K562 (cell line): ENCODE data around the gene LRRC1.

Experiments used
- CBX5 ChIP-seq: IDR thresholded peaks from 2 replicates; pipeline ENCODE4 v1.6.1; 2014; ENCODE audit warnings: low read depth, borderline replicate concordance
- DPF2 ChIP-seq: fragments of 450-650 bp; IDR thresholded peaks from 2 replicates; pipeline ENCODE4 v1.6.1; 2016
- GTF2F1 ChIP-seq: IDR thresholded peaks from 2 replicates; pipeline ENCODE4 v1.6.1; 2011; ENCODE audit warnings: low read depth, low read length, improper control_type of control experiment
- JUND ChIP-seq, 2 experiments: IDR thresholded peaks; 2 replicates in 1 of 2; 3 replicates in 1 of 2; pipeline ENCODE4 v1.6.1; 2011; ENCODE audit warnings: borderline replicate concordance in 2 of 2, low read depth in 2 of 2, low read length in 2 of 2, improper control_type of control experiment in 1 of 2, missing biosample characterization in 1 of 2, missing genetic modification characterization in 1 of 2, missing genetic modification reagents in 1 of 2
- POLR2A ChIP-seq: fragments of 450-650 bp; conservative IDR thresholded peaks from 2 replicates; pipeline ENCODE4 v1.6.1; 2016
- PRPF4 ChIP-seq: fragments of 200-400 bp; formaldehyde crosslinking; IDR thresholded peaks from one replicate; pipeline ENCODE4 v1.6.1; 2017; ENCODE audit warnings: low read length, low read depth, mild to moderate bottlenecking; ENCODE audit not compliant: insufficient read depth, poor library complexity, severe bottlenecking
- PTBP1 ChIP-seq: fragments of 200-400 bp; formaldehyde crosslinking; IDR thresholded peaks from 2 replicates; pipeline ENCODE4 v1.6.1; 2017; ENCODE audit warnings: low read depth, low read length
- TEAD2 ChIP-seq: fragments of 450-650 bp; IDR thresholded peaks from 2 replicates; pipeline ENCODE4 v1.6.1; 2016; ENCODE audit warnings: missing genetic modification characterization, control low read depth, missing compliant biosample characterization
- TF ChIP-seq, protein P1 (sequence below): fragments of 250-450 bp; sonication (Bioruptor Pico); IDR thresholded peaks from 2 replicates; pipeline ENCODE4 v1.4.0; 2020; ENCODE audit warnings: mild to moderate bottlenecking, moderate library complexity
- TF ChIP-seq, protein P2 (sequence below), 2 experiments: fragments of 200-800 bp in 1 of 2; sonication (Bioruptor generic) in 1 of 2; sonication (generic) in 1 of 2; formaldehyde crosslinking in 1 of 2; IDR thresholded peaks in 1 of 2; conservative IDR thresholded peaks in 1 of 2; 2 replicates each; pipeline versions ENCODE4 v1.5.0 to v1.6.1; 2016 to 2020; ENCODE audit warnings: missing compliant biosample characterization in 1 of 2, missing genetic modification characterization in 1 of 2, missing genetic modification reagents in 1 of 2
- TF ChIP-seq, protein P3 (sequence below), 3 experiments: IDR thresholded peaks in 2 of 3; conservative IDR thresholded peaks in 1 of 3; 2 replicates each; pipeline ENCODE4 v1.5.1; 2011 to 2012; ENCODE audit warnings: low read length in 3 of 3, mild to moderate bottlenecking in 3 of 3, control low read depth in 2 of 3, improper control_type of control experiment in 1 of 3, inconsistent platforms in 1 of 3, low read depth in 1 of 3, mixed read lengths in 1 of 3, moderate library complexity in 1 of 3; ENCODE audit not compliant: insufficient read depth in 2 of 3
- TF ChIP-seq, protein P4 (sequence below), 2 experiments: fragments of 450-650 bp; formaldehyde crosslinking in 1 of 2; IDR thresholded peaks; 2 replicates each; pipeline versions ENCODE4 v1.4.0 to v1.6.1; 2014 to 2020; ENCODE audit warnings: mild to moderate bottlenecking in 2 of 2, borderline replicate concordance in 1 of 2, low read depth in 1 of 2
- TF ChIP-seq, protein P5 (sequence below): fragments of 250-450 bp; sonication (Bioruptor Pico); IDR thresholded peaks from 2 replicates; pipeline ENCODE4 v1.8.0; 2022; ENCODE audit warnings: moderate library complexity, mild to moderate bottlenecking, inconsistent platforms

DNA sequence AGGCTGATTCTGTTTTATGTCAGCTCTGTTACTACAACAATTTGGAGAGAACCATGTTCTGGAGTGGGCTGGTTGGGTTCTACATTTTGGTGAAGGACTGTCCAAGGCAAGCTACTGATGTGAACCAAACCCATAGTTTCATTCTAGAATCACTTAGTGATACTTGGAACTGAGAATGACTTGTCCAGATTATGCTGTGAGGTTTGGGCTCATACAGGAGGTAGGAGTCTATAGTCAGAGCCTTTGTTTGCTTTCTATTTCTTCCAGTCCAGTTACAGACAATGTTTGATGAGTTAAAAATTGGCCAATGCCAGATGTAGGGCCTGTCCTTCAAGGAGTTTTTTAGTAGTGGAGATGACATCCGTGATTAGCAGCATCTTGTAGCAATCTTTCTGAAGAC lies 97.9 kb downstream of the LRRC1 start:
- TF ChIP-seq POLR2A (no peak), CBX5 (no peak), DPF2 (no peak), PRPF4 (no peak), JUND (IDR thresholded peaks at IDR 0.05; ENCODE audit: borderline replicate concordance, low read depth, low read length) (no peak), JUND (tag; IDR thresholded peaks at IDR 0.05; ENCODE audit: borderline replicate concordance, low read depth, low read length) (no peak), TEAD2 (tag) (no peak), GTF2F1 (no peak), PTBP1 (no peak)
- TF ChIP-seq, protein P1, sequence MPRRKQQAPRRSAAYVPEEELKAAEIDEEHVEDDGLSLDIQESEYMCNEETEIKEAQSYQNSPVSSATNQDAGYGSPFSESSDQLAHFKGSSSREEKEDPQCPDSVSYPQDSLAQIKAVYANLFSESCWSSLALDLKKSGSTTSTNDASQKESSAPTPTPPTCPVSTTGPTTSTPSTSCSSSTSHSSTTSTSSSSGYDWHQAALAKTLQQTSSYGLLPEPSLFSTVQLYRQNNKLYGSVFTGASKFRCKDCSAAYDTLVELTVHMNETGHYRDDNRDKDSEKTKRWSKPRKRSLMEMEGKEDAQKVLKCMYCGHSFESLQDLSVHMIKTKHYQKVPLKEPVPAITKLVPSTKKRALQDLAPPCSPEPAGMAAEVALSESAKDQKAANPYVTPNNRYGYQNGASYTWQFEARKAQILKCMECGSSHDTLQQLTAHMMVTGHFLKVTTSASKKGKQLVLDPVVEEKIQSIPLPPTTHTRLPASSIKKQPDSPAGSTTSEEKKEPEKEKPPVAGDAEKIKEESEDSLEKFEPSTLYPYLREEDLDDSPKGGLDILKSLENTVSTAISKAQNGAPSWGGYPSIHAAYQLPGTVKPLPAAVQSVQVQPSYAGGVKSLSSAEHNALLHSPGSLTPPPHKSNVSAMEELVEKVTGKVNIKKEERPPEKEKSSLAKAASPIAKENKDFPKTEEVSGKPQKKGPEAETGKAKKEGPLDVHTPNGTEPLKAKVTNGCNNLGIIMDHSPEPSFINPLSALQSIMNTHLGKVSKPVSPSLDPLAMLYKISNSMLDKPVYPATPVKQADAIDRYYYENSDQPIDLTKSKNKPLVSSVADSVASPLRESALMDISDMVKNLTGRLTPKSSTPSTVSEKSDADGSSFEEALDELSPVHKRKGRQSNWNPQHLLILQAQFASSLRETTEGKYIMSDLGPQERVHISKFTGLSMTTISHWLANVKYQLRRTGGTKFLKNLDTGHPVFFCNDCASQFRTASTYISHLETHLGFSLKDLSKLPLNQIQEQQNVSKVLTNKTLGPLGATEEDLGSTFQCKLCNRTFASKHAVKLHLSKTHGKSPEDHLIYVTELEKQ (CRISPR knock-in tag): no peak
- TF ChIP-seq, protein P2, sequence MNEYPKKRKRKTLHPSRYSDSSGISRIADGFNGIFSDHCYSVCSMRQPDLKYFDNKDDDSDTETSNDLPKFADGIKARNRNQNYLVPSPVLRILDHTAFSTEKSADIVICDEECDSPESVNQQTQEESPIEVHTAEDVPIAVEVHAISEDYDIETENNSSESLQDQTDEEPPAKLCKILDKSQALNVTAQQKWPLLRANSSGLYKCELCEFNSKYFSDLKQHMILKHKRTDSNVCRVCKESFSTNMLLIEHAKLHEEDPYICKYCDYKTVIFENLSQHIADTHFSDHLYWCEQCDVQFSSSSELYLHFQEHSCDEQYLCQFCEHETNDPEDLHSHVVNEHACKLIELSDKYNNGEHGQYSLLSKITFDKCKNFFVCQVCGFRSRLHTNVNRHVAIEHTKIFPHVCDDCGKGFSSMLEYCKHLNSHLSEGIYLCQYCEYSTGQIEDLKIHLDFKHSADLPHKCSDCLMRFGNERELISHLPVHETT (CRISPR knock-in tag; conservative IDR thresholded peaks at IDR 0.05 in 1 of 2, IDR thresholded peaks at IDR 0.05 in 1 of 2): no peak
- TF ChIP-seq, protein P3, sequence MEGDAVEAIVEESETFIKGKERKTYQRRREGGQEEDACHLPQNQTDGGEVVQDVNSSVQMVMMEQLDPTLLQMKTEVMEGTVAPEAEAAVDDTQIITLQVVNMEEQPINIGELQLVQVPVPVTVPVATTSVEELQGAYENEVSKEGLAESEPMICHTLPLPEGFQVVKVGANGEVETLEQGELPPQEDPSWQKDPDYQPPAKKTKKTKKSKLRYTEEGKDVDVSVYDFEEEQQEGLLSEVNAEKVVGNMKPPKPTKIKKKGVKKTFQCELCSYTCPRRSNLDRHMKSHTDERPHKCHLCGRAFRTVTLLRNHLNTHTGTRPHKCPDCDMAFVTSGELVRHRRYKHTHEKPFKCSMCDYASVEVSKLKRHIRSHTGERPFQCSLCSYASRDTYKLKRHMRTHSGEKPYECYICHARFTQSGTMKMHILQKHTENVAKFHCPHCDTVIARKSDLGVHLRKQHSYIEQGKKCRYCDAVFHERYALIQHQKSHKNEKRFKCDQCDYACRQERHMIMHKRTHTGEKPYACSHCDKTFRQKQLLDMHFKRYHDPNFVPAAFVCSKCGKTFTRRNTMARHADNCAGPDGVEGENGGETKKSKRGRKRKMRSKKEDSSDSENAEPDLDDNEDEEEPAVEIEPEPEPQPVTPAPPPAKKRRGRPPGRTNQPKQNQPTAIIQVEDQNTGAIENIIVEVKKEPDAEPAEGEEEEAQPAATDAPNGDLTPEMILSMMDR (IDR thresholded peaks at IDR 0.05 in 2 of 3, conservative IDR thresholded peaks at IDR 0.05 in 1 of 3; ENCODE audit: insufficient read depth in 2 of 3, low read depth in 1 of 3, low read length in 3 of 3): no peak
- TF ChIP-seq, protein P4, sequence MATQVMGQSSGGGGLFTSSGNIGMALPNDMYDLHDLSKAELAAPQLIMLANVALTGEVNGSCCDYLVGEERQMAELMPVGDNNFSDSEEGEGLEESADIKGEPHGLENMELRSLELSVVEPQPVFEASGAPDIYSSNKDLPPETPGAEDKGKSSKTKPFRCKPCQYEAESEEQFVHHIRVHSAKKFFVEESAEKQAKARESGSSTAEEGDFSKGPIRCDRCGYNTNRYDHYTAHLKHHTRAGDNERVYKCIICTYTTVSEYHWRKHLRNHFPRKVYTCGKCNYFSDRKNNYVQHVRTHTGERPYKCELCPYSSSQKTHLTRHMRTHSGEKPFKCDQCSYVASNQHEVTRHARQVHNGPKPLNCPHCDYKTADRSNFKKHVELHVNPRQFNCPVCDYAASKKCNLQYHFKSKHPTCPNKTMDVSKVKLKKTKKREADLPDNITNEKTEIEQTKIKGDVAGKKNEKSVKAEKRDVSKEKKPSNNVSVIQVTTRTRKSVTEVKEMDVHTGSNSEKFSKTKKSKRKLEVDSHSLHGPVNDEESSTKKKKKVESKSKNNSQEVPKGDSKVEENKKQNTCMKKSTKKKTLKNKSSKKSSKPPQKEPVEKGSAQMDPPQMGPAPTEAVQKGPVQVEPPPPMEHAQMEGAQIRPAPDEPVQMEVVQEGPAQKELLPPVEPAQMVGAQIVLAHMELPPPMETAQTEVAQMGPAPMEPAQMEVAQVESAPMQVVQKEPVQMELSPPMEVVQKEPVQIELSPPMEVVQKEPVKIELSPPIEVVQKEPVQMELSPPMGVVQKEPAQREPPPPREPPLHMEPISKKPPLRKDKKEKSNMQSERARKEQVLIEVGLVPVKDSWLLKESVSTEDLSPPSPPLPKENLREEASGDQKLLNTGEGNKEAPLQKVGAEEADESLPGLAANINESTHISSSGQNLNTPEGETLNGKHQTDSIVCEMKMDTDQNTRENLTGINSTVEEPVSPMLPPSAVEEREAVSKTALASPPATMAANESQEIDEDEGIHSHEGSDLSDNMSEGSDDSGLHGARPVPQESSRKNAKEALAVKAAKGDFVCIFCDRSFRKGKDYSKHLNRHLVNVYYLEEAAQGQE (IDR thresholded peaks at IDR 0.05; ENCODE audit: borderline replicate concordance): no peak
- TF ChIP-seq, protein P4 (CRISPR knock-in tag; IDR thresholded peaks at IDR 0.05; ENCODE audit: low read depth): no peak
- TF ChIP-seq, protein P5, sequence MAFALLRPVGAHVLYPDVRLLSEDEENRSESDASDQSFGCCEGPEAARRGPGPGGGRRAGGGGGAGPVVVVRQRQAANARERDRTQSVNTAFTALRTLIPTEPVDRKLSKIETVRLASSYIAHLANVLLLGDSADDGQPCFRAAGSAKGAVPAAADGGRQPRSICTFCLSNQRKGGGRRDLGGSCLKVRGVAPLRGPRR (CRISPR knock-in tag): no peak
